ENCODE results near the gene TMC8.

DNA sequence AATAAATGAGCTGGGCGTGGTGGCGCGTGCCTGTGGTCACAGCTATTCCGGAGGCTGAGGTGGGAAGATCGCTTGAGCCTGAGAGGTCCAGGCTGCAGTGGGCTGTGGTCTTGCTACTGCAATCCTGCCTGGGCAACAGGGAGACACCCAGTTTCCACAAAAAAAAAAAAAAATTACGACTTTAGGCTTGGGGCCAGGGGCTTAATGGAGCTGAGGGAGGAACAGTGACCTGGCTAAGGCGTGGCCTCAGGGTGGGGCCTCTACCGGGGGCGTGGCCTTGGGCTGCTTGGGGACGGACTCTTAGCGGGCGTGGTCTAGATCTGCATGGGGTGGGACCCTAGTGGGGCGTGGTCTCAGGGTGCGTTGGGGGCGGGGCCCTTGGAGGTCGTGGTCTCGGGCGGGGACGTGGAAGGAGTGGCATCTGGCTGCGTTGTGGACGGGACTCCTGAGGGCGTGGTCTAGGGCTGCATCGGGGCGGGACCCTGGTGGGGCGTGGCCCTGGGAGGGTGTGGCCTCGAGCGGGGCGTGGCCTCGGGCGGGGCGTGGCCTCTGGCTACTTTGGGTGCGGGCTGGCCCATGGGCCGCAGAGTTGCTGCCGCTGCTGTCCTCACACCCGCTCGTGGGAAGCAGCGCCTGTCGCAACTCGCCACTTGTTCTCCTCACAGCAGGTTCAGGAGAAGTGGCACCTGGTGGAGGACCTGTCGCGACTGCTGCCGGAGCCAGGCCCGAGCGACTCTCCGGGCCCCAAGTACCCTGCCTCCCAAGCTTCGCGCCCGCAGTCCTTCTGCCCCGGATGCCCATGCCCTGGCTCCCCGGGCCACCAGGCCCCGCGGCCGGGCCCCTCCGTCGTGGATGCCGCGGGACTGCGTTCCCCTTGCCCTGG, 9.8 kb downstream of the TMC8 start:
- TF ChIP-seq, protein P1, sequence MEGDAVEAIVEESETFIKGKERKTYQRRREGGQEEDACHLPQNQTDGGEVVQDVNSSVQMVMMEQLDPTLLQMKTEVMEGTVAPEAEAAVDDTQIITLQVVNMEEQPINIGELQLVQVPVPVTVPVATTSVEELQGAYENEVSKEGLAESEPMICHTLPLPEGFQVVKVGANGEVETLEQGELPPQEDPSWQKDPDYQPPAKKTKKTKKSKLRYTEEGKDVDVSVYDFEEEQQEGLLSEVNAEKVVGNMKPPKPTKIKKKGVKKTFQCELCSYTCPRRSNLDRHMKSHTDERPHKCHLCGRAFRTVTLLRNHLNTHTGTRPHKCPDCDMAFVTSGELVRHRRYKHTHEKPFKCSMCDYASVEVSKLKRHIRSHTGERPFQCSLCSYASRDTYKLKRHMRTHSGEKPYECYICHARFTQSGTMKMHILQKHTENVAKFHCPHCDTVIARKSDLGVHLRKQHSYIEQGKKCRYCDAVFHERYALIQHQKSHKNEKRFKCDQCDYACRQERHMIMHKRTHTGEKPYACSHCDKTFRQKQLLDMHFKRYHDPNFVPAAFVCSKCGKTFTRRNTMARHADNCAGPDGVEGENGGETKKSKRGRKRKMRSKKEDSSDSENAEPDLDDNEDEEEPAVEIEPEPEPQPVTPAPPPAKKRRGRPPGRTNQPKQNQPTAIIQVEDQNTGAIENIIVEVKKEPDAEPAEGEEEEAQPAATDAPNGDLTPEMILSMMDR (conservative IDR thresholded peaks at IDR 0.05; ENCODE audit: low read depth, low read length), result no peak
- no peak for TF ChIP-seq EZH2phosphoT487 (IDR thresholded peaks at IDR 0.05; ENCODE audit: borderline replicate concordance, low read length)

Measured in PC-3 (cell line).